ENCODE data around the gene GALK1. TPM values are rescaled to one million over a fixed set of nuclear protein-coding genes. Genes with fewer than 3 reads are reported as not detected.

The GALK1 gene
- total RNA-seq, 2 experiments from 2014 or later = 42.2 to 44.3 TPM

DNA sequence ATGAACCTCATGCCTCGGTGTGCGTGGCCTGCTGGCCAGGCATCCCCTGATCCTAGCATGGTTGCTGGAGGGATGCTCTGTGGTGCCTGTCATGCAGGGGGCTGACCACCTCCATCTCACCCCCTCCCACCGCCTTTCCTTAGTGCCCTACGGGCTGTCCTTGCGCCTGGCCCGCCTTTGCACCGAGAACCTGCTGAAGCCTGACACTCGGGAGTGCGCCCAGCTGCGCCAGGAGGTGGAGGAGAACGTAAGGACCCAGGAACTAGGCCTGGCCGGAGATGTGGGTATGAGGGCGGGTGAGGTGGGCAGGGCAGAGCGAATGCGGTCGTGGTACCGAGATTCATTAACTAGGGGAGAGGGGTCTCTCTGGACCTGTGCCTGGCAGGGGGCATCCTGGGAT, 24.8 kb downstream of the GALK1 start:
- POLR2A ChIA-PET = no interaction called here
- CTCF ChIA-PET = interaction anchor here (6.3 kb wide), 1 partner anchor 8 kb away, joined by 43 read pairs; no protein-coding TSS in a partner anchor

DNA sequence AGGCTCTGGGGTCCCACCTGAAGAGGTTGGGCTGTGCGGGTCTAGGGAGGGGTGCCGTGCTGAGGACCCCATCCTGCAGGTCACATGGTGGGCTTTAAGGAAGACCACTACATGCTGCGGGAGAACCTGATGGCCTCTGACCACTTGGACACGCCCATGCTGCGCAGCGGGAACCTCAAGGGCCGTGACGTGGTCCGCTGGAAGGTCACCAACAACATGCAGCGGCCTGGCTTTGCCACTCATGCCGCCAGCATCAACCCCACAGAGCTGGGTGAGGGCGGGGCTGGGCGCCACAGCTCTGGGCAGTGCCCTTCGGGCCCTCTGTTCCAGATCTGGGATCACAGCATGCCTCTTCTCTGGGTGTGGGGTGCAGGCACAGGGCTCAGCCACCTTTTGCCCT, 25.2 kb downstream of the GALK1 start:
- ChIA-PET CTCF (interaction anchor here (2.3 to 6.3 kb wide), 2 partner anchors 9 to 107 kb away, joined by 12 to 43 read pairs; partner anchors contain the start of gene SMIM5), POLR2A (no interaction called here)

DNA sequence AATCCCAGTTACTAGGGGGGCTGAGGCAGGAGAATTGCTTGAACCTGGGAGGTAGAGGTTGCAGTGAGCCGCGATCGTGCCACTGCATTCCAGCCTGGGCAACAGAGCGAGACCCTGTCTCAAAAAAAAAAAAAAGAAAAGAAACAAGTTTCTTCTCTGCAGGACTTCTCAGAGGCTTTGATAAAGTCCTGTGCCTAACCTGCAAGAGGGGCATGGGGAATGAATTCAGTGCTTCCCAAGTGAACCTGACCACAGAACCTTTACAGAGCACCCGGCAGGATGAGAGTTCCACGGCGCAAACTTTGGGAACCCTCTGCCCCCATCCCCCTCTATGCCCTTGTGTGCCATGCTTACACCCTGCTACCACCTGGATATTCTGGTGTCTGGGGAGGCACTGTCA, 25.8 kb downstream of the GALK1 start:
- ChIA-PET POLR2A (no interaction called here), CTCF (interaction anchor here (1.4 to 6.3 kb wide), 3 partner anchors 10 to 106 kb away, joined by 4 to 43 read pairs (median 12); partner anchors contain the start of gene SMIM5)

DNA sequence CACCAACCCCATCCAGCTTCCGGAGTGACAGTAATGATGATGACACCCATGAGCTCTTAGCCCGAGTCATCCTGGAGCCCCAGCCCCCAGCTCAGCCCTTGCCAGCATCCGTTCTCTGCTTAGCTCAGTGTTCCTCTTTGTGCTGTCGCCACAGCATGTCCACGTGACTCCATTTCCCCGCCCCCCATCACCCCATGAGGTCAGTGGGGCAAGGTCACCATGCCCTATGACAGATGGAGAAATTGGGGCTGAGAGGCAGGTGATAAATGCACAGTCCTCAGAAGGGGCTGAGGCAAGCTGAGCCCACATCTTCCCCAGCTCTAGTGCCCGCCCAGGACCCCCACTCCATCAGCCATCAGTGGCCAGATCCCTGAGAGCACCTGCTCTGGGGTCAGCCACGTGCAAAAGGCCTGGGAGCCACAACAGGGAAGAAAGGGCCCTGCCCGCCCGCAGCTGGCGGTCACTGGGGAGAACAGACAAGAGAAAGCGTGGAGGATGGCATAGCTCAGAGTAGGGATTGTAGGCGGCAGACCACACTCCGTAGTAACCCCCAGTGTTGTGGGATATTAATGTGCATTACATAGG, 26.7 kb downstream of the GALK1 start:
- POLR2A ChIA-PET = interaction anchor here (0.6 kb wide), 1 partner anchor 45 kb away, joined by 7 read pairs; no protein-coding TSS in a partner anchor
- CTCF ChIA-PET = interaction anchor here (0.6 to 6.3 kb wide), 5 partner anchors 10 to 1353 kb away, joined by 3 to 43 read pairs (median 4); partner anchors contain the start of gene SMIM5

DNA sequence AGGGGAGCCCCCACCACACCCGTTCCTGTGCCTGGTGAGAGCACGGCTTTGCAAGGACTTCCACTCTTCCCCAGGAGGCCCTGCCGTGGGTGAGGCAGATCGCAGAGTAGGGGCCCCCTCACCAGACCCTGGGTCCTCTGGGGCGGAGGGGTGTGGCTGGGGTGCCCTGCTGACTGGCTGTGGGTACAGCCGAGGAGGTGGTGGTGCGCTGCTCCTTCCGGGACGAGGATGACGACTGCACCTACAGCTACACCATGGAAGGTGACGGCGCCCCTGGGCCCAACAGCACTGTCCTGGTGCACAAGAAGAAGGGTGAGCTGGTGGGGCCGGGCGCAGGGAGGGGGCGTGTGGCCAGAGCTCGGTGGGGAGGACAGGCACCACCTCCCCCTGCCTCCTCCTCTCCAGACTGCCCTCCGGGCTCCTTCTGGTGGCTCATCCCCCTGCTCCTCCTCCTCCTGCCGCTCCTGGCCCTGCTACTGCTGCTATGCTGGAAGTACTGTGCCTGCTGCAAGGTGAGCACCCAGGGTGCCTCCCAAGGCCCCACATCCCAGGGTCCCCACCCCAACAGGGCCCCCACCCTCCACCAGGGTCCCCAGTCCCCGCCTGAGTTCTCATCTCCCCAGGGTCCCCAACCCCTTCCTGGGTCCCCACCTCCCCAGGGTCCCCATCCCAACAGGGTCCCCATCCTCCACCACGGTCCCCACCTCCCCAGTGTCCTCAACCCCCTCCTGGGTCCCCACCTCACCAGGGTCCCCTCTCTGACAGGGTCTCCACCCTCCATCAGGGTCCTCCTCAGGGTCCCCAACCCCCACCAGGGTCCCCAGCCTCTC, 27.6 kb downstream of the GALK1 start:
- ChIA-PET CTCF (interaction anchor here (0.6 to 6.3 kb wide), 4 partner anchors 11 to 1354 kb away, joined by 3 to 43 read pairs (median 8); partner anchors contain the start of gene SMIM5), POLR2A (no interaction called here)

DNA sequence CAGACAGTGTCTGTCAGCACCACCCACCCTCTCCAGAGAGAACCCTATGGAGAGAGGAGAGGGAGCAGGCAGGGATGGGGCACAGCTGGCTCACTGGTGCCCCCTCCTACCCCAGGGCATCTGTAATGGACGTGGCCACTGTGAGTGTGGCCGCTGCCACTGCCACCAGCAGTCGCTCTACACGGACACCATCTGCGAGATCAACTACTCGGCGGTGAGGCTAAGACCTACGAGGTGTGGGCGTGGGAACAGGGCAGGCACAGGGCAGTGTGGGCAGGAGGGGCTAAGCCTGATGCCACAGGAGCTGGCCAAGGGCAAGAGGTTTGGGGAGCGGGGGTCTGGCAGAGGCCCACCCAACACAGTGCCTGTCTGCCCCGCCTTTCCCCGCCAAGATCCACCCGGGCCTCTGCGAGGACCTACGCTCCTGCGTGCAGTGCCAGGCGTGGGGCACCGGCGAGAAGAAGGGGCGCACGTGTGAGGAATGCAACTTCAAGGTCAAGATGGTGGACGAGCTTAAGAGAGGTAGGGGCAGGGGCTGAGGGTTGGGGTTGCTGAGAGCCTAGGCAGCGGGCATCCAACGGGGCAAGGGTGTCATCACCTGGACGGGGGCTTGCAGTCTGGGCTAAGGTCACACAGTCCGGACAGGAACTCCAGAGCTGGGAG, 28.7 kb downstream of the GALK1 start:
- POLR2A ChIA-PET = no interaction called here
- CTCF ChIA-PET = interaction anchor here (6.3 kb wide), 1 partner anchor 12 kb away, joined by 43 read pairs; no protein-coding TSS in a partner anchor

DNA sequence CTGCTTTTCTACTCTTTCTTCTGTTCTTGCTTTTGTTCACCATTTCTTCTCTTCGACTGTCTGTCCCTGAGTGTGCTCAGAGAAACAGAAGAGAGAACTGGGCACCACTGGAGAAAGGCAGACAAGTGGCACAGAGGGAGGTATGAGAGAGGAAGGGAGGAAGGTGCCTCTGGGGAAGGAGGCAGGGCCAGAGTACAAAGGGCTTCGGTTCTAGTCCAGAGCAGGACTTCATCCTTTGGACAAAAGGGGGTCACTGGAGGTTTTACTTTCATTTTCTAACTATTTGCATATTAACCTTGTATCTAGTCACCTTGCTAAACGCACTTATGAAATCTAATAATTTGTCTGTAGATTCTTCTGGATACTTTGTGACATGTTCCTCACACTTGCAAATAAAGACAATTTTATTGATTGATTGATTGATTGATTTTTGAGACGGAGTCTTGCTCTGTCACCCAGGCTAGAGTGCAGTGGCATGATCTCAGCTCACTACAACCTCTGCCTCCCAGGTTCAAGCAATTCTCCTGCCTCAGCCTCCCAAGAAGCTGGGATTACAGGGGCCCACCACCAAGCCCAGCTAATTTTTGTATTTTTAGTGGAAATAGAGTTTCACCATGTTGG, 30.2 kb downstream of the GALK1 start:
- ChIA-PET POLR2A (no interaction called here), CTCF (interaction anchor here (0.6 to 6.3 kb wide), 4 partner anchors 14 to 143 kb away, joined by 3 to 43 read pairs (median 3); no protein-coding TSS in a partner anchor)

DNA sequence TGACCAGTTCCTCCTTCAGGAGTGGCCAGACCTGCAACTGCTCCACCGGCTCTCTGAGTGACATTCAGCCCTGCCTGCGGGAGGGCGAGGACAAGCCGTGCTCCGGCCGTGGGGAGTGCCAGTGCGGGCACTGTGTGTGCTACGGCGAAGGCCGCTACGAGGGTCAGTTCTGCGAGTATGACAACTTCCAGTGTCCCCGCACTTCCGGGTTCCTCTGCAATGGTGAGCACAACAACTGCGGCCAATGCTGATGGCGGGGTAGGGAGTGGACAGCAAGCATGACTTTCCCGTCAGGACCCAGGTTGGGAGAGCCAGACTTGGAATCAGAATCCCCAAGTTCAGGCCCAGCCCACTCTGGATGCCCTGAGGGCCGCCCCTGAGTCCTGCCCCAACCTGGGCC, 31.5 kb downstream of the GALK1 start:
- ChIA-PET CTCF (interaction anchor here (0.8 kb wide), 1 partner anchor 16 kb away, joined by 3 read pairs; no protein-coding TSS in a partner anchor), POLR2A (no interaction called here)

DNA sequence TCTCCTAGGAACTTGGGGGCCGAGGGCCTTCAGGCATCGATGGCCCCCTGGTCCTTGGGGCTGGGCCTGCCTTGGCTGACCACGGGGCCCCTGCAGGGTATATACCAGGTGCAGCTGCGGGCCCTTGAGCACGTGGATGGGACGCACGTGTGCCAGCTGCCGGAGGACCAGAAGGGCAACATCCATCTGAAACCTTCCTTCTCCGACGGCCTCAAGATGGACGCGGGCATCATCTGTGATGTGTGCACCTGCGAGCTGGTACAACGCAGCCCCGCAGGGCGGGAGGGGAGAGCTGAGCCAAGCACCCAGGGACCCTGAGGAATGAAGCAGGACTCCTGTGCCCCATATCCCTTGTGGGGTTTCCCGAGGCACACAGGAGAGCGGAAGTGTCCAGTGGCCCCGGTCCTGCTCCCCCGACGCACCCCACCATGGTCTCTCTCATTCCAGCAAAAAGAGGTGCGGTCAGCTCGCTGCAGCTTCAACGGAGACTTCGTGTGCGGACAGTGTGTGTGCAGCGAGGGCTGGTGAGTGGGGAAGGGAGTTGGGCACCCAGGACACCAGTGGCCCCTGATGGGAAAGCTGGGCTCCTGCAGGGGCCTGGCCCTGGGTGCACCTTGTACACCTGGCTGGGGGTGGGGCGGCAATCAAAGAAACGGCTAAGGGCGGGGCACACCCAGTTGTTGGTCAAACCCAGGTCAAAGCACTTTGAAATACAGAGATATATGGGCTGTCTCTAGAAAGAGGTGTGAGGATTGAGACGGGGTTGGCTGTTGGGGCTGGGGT, 33.1 kb downstream of the GALK1 start:
- ChIA-PET POLR2A (no interaction called here), CTCF (interaction anchor here (1.5 kb wide), 1 partner anchor 22 kb away, joined by 4 read pairs; no protein-coding TSS in a partner anchor)

DNA sequence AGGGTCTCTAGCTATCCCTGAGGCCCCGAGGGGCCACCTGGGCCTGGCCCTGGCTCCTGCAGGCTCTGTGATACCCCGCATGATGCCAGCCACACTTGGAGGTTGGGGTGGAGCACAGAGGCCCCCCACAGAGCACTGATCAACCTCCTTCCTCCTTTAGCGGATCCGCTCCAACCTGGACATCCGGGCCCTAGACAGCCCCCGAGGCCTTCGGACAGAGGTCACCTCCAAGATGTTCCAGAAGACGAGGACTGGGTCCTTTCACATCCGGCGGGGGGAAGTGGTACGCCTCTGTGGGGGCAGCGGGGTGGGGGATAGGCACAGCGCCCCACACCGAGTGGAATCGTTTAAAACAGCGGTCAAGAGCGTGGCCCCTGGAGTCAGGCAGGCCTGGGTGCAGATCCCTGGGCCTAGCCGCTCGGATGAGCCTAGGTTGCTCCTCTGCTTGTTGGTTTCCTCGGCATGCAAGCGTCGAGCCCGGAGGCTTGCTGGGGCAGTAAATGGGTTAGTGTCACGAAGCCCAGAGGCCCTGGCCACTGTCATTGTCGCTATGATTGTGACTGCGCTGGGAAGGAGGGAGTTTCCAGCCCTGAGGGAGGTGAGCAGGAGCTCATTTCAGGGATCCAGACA, 33.8 kb downstream of the GALK1 start:
- POLR2A ChIA-PET = no interaction called here
- CTCF ChIA-PET = interaction anchor here (1.5 kb wide), 1 partner anchor 22 kb away, joined by 4 read pairs; no protein-coding TSS in a partner anchor

DNA sequence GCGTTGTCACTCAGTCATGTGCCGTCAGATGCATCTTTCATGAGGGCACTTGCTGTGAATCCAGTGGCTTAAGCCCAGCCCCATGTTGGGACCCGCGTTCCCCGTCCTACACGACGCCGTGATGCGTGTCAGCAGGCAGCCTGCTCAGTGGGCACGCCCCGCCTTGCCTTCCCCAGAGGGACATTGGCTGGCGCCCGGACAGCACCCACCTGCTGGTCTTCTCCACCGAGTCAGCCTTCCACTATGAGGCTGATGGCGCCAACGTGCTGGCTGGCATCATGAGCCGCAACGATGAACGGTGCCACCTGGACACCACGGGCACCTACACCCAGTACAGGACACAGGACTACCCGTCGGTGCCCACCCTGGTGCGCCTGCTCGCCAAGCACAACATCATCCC, 34.9 kb downstream of the GALK1 start:
- ChIA-PET CTCF (no interaction called here), POLR2A (no interaction called here)

DNA sequence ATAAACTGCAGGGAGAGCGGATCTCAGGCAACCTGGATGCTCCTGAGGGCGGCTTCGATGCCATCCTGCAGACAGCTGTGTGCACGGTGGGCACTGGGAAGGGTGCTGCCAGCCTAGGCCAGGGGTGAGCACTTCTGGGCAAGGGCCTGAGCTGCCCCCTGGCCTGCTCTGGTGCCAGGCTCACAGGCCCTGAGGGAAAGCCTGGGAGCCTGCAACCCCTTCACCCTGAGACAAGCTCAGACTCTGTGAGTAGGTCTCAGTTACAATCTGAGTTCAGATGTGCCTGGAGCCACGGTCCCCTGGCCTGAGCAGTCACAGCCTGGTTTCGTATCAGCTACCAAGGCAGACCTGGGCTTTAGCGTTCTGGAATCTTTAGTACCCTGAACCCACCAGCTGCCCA, 35.6 kb downstream of the GALK1 start:
- ChIA-PET CTCF (no interaction called here), POLR2A (no interaction called here)

DNA sequence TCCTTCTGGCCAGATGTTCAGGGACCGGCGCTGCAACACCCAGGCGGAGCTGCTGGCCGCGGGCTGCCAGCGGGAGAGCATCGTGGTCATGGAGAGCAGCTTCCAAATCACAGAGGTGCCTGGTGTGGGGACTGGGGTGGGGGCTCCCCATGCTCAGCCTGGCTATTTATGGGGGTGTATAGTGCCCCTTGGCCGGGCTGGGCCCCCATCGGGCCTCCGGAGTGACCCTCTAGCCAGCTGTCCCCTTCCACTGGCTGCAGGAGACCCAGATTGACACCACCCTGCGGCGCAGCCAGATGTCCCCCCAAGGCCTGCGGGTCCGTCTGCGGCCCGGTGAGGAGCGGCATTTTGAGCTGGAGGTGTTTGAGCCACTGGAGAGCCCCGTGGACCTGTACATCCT, 37.6 kb downstream of the GALK1 start:
- ChIA-PET POLR2A (no interaction called here), CTCF (interaction anchor here (0.6 to 1.5 kb wide), 3 partner anchors 20 to 57 kb away, joined by 3 to 4 read pairs (median 3); no protein-coding TSS in a partner anchor)

DNA sequence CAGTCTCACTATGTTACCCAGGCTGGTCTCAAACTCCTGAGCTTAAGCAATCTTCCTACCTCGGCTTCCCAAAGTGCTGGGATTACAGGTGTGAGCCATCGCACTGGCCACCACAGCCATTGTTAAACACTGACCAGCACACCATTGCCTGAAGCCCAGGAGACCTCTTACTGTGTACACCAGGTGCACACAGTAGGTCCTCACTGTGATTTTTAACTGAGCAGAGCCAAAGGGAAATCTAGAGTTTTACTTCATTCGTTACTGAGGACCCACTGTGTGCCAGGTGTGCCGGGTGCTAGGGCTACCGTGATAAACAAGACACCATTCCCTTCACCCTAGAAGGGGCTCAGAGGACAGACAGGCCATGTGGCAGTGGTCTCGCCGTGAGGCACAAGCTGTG, 39.5 kb downstream of the GALK1 start:
- POLR2A ChIA-PET = no interaction called here
- CTCF ChIA-PET = interaction anchor here (1.9 kb wide), 1 partner anchor 22 kb away, joined by 6 read pairs; no protein-coding TSS in a partner anchor

DNA sequence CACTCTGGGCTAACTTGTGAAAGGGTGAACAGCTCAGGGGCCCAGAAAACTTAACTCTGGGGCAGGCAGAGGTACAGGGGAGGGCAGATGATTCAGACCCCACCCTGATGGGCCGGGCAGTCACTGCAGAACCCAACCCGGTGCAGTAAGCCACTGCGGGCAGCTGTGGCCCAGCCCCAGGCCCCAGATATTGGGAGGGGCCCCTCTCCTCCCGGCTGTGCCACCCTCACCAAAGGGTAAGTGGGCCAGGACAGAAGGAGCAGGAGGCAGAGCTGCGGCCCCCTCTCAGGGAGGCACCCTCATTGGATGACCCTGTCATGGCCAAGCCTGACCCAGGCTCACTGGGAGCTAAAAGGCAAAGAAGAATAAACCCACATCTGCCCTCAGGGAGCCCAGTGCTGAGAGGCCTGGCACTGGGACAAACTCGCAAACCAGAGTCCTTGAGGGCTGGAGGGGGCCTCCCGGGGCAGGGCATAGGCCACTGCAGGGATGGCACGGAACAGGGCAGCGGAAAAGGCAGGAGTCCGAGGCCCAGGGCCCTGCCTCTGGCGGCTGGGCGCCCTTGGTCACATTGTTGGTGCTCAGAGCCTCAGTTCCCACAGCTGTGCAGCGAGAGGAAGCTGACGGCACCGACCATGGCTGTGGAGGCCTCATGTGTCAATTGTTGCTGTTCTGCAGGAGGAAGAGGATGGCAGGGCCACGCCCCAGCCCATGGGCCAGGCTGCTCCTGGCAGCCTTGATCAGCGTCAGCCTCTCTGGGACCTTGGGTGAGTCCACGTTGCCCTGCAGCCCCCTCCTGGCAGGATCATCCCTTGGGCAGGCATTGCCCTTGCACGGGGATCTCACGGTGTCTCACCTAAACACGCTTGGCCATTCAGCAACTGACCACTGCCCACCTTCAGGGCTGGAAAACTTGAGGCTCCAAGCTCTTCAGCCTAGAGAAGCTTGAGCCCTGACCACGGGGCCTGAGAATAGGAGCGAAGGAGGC, 40.7 kb downstream of the GALK1 start:
- ChIA-PET CTCF (interaction anchor here (0.8 to 1.9 kb wide), 2 partner anchors 23 to 91 kb away, joined by 3 to 6 read pairs; partner anchors contain the start of gene SMIM5), POLR2A (no interaction called here)

DNA sequence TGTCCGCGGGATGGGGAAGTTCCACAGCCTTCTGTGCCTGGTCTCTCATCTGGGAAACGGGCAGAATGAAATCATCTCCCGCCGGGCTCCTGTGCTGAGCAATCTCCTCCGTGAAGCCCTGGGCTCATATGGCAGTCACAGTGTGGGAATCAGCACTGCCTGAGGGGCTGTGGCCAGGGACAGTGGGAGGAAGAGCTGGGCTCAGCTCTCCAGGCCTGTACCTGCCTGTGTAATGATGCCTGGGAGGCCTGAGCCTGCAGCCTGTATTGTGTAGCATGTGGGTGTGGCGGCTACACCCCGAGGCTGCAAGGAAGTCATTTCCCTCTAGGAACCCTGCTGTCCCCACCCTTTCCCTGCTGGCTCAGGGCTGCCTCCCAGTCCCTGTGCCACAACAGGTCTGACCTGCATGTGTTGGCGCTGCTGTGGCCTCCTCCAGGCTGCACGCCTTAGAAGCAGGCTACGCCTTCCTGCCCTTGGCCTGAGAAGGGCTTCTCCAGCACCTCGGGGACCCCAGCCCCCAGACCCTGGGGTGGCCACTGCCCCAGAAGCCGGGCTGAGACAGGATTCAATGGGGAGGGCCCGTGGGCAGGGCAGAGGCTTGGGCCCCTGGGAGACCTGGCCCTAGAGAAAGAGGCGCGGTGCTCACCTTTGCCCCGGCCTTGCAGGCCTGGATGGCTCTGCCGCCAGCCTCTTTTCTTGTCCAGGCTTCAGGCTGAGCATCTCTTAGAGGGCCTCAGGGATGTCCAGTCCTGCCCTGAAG, 41.6 kb downstream of the GALK1 start:
- POLR2A ChIA-PET = no interaction called here
- CTCF ChIA-PET = interaction anchor here (0.8 to 1.1 kb wide), 2 partner anchors 30 to 90 kb away, joined by 3 to 5 read pairs; partner anchors contain the start of gene SMIM5
